Measurements from ENCODE around the gene ZFR. TPM values are rescaled to one million over a fixed set of nuclear protein-coding genes. Genes with fewer than 3 reads are reported as not detected.
"Not testable (repeated sequence)": the region's sequence is repeated elsewhere in the genome, so short reads cannot be mapped to it uniquely, and the experiment has no call there.

The ZFR gene
- total RNA-seq, 1 experiment from 2014 or later: 72.7 TPM

- no TSS peak for BruUV-seq (replicated peaks)
- Histone ChIP-seq H3K27ac (ENCODE audit: low read length) (no peak overlapping the region), H3K9me3 (ENCODE audit: control insufficient read depth, insufficient read depth, low read depth, low read length) (no peaks in the 10 kb centered on the region), H3K4me3 (ENCODE audit: low read depth in 2 of 2, low read length in 2 of 2) (no peak overlapping the region), H3K4me1 (ENCODE audit: control insufficient read depth, insufficient read depth, low read length) (no peaks in the 10 kb centered on the region), H3K27me3 (ENCODE audit: control insufficient read depth, insufficient read depth, low read length) (no peaks in the 10 kb centered on the region), H3K36me3 (ENCODE audit: control insufficient read depth, insufficient read depth, low read length) (no peaks in the 10 kb centered on the region; the same call in 1 of the 2 replicates)
- ChIA-PET POLR2A (no interaction called here), CTCF (no interaction called here)
- DNase-seq (ENCODE audit: low read depth, low spot score) (no peak), ATAC-seq (no peak)
- intact Hi-C loops (cut with micrococcal nuclease; ENCODE audit: unreplicated experiment) (no loop called here), in situ Hi-C loops (cut with HindIII; ENCODE audit: low pct_unique_long_range_greater_than_20kb, low sequenced_read_pairs) (no loop called here)
- TF ChIP-seq REST (IDR thresholded peaks at IDR 0.05; ENCODE audit: insufficient read depth in 1 of 2, low read depth in 2 of 2, low read length in 1 of 2): no peak
- no peak for TF ChIP-seq TCF7L2 (IDR thresholded peaks at IDR 0.05; ENCODE audit: low read depth, low read length)
- no peak for TF ChIP-seq CTCF (IDR thresholded peaks at IDR 0.05)
- TF ChIP-seq POLR2AphosphoS5 (IDR thresholded peaks at IDR 0.05; ENCODE audit: low read depth, low read length): no peak
- TF ChIP-seq SIN3A (IDR thresholded peaks at IDR 0.05; ENCODE audit: borderline replicate concordance, insufficient read depth, low read depth, low read length): no peak
These were observed 10.3 kb downstream of the ZFR start for GRCh38 chr5:32434221-32434620.

- no TSS peak for BruUV-seq (replicated peaks)
- POLR2A ChIA-PET: no interaction called here
- in situ Hi-C loops (cut with HindIII; ENCODE audit: low pct_unique_long_range_greater_than_20kb, low sequenced_read_pairs) (no loop called here), intact Hi-C loops (cut with micrococcal nuclease; ENCODE audit: unreplicated experiment) (no loop called here)
- ATAC-seq (no peak), DNase-seq (ENCODE audit: low read depth, low spot score) (no peak)
- no peak overlapping the region for H3K27ac ChIP-seq (ENCODE audit: low read length)
- no peaks in the 10 kb centered on the region; the same call in 1 of the 2 replicates for H3K36me3 ChIP-seq (ENCODE audit: control insufficient read depth, insufficient read depth, low read length)
- CTCF ChIA-PET: no interaction called here
- no peak overlapping the region for H3K4me3 ChIP-seq (ENCODE audit: low read depth in 2 of 2, low read length in 2 of 2)
- TF ChIP-seq TCF7L2 (IDR thresholded peaks at IDR 0.05; ENCODE audit: low read depth, low read length) (no peak), POLR2AphosphoS5 (IDR thresholded peaks at IDR 0.05; ENCODE audit: low read depth, low read length) (no peak), CTCF (IDR thresholded peaks at IDR 0.05) (no peak), SIN3A (IDR thresholded peaks at IDR 0.05; ENCODE audit: borderline replicate concordance, insufficient read depth, low read depth, low read length) (no peak), REST (IDR thresholded peaks at IDR 0.05; ENCODE audit: insufficient read depth in 1 of 2, low read depth in 2 of 2, low read length in 1 of 2) (no peak)
- H3K27me3 ChIP-seq (ENCODE audit: control insufficient read depth, insufficient read depth, low read length): no peaks in the 10 kb centered on the region
- H3K4me1 ChIP-seq (ENCODE audit: control insufficient read depth, insufficient read depth, low read length): no peaks in the 10 kb centered on the region
- no peaks in the 10 kb centered on the region for H3K9me3 ChIP-seq (ENCODE audit: control insufficient read depth, insufficient read depth, low read depth, low read length)
These were observed 11.9 kb downstream of the ZFR start for GRCh38 chr5:32432633-32433032.

GRCh38 chr5:32430825-32431224 is 13.7 kb downstream of the ZFR start:
- H3K4me3 ChIP-seq (ENCODE audit: low read depth in 2 of 2, low read length in 2 of 2); H3K27ac ChIP-seq (ENCODE audit: low read length); in situ Hi-C loops (cut with HindIII; ENCODE audit: low pct_unique_long_range_greater_than_20kb, low sequenced_read_pairs); CTCF ChIA-PET; H3K4me1 ChIP-seq (ENCODE audit: control insufficient read depth, insufficient read depth, low read length); DNase-seq (ENCODE audit: low read depth, low spot score); H3K27me3 ChIP-seq (ENCODE audit: control insufficient read depth, insufficient read depth, low read length); BruUV-seq (replicated peaks); ATAC-seq; POLR2A ChIA-PET; intact Hi-C loops (cut with micrococcal nuclease; ENCODE audit: unreplicated experiment); H3K36me3 ChIP-seq (ENCODE audit: control insufficient read depth, insufficient read depth, low read length): not testable (repeated sequence)
- peaks cover 10% of the 10 kb centered on the region; the same call in 1 of the 2 replicates for H3K9me3 ChIP-seq (ENCODE audit: control insufficient read depth, insufficient read depth, low read depth, low read length)

Measured in Panc1 (cell line).